A673 (cell line): Measurements from ENCODE around the gene CAMK1D.

Experiments used
- EZH2 ChIP-seq: fragments of 200-600 bp; sonication (generic); IDR thresholded peaks from 2 replicates; pipeline ENCODE4 v1.6.1; 2017; ENCODE audit warnings: borderline replicate concordance, low read depth, mild to moderate bottlenecking, mixed read lengths, antibody characterized with exemption, low read length; ENCODE audit not compliant: poor library complexity, severe bottlenecking
- TF ChIP-seq, protein P1 (sequence below): fragments of 300-800, 200-600 bp; sonication (generic); conservative IDR thresholded peaks from 2 replicates; pipeline ENCODE4 v1.5.1; 2017; ENCODE audit warnings: low read depth, mild to moderate bottlenecking, antibody characterized with exemption, low read length, moderate library complexity, mixed read lengths

- TF ChIP-seq EZH2 = no peak
- TF ChIP-seq, protein P1, sequence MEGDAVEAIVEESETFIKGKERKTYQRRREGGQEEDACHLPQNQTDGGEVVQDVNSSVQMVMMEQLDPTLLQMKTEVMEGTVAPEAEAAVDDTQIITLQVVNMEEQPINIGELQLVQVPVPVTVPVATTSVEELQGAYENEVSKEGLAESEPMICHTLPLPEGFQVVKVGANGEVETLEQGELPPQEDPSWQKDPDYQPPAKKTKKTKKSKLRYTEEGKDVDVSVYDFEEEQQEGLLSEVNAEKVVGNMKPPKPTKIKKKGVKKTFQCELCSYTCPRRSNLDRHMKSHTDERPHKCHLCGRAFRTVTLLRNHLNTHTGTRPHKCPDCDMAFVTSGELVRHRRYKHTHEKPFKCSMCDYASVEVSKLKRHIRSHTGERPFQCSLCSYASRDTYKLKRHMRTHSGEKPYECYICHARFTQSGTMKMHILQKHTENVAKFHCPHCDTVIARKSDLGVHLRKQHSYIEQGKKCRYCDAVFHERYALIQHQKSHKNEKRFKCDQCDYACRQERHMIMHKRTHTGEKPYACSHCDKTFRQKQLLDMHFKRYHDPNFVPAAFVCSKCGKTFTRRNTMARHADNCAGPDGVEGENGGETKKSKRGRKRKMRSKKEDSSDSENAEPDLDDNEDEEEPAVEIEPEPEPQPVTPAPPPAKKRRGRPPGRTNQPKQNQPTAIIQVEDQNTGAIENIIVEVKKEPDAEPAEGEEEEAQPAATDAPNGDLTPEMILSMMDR = no peak
These were observed 393.4 kb downstream of the CAMK1D start for GRCh38 chr10:12742771-12743170.
